GM20431 (cell line): Measurements from ENCODE around the gene STMN3.
"Not testable (repeated sequence)": the region's sequence is repeated elsewhere in the genome, so short reads cannot be mapped to it uniquely, and the experiment has no call there.

ENCODE experiments used
- in situ Hi-C: fragments of 300-500 bp; cut with MseI, MboI; formaldehyde crosslinking; loops from one replicate; pipeline ENCODE4 v1.15.0; 2020; ENCODE audit warnings: low sequenced_read_pairs; ENCODE audit not compliant: unreplicated experiment

Gene STMN3

GRCh38 chr20:63640686-63641085, 12.5 kb downstream of the STMN3 start:
- in situ Hi-C loops, result not testable (repeated sequence)

- in situ Hi-C loops, result no loop called here
Observed at GRCh38 chr20:63640086-63640485, 13.1 kb downstream of the STMN3 start.

GRCh38 chr20:63639093-63639975, 13.9 kb downstream of the STMN3 start:
- in situ Hi-C loops, result no loop called here

GRCh38 chr20:63636752-63637628, 16.2 kb downstream of the STMN3 start:
- in situ Hi-C loops, result no loop called here

- in situ Hi-C loops, result no loop called here
Observed at GRCh38 chr20:63635431-63636141, 17.6 kb downstream of the STMN3 start.

- in situ Hi-C loops, result no loop called here
Observed at GRCh38 chr20:63633732-63634131, 19.5 kb downstream of the STMN3 start.

GRCh38 chr20:63631426-63631825, 21.8 kb downstream of the STMN3 start:
- in situ Hi-C loops, result not testable (repeated sequence)

GRCh38 chr20:63630956-63631355, 22.3 kb downstream of the STMN3 start:
- in situ Hi-C loops, result not testable (repeated sequence)

GRCh38 chr20:63628246-63628975, 24.8 kb downstream of the STMN3 start:
- in situ Hi-C loops, result no loop called here

- in situ Hi-C loops, result no loop called here
Observed at GRCh38 chr20:63627751-63628245, 25.4 kb downstream of the STMN3 start.

- in situ Hi-C loops, result no loop called here
Observed at GRCh38 chr20:63627129-63627750, 26.0 kb downstream of the STMN3 start.

- in situ Hi-C loops, result no loop called here
Observed at GRCh38 chr20:63626424-63627128, 26.6 kb downstream of the STMN3 start, which contains the start of gene GMEB2. GMEB2 (minus strand) TSS chr20:63627101; CDS start chr20:63619397, 7,704 bp downstream.

- in situ Hi-C loops, result no loop called here
Observed at GRCh38 chr20:63625771-63626423, 27.3 kb downstream of the STMN3 start.

- in situ Hi-C loops, result no loop called here
Observed at GRCh38 chr20:63624486-63624885, 28.7 kb downstream of the STMN3 start.

- in situ Hi-C loops, result no loop called here
Observed at GRCh38 chr20:63622732-63623131, 30.5 kb downstream of the STMN3 start.

- in situ Hi-C loops, result no loop called here
Observed at GRCh38 chr20:63622096-63622495, 31.1 kb downstream of the STMN3 start.

GRCh38 chr20:63620991-63621390, 32.2 kb downstream of the STMN3 start:
- in situ Hi-C loops, result no loop called here

- in situ Hi-C loops, result no loop called here
Observed at GRCh38 chr20:63619505-63619904, 33.7 kb downstream of the STMN3 start.
